Vagina (tissue), 2 donors: ENCODE results near the gene ARHGAP18. TPM values are rescaled to one million over a fixed set of nuclear protein-coding genes. Genes with fewer than 3 reads are reported as not detected.

ENCODE experiments used
- DNase-seq, 2 donors: peaks; one replicate each; pipeline ENCODE4 v3.0.0-alpha.2; 2017; ENCODE audit errors: extremely low spot score in 2 of 2
- H3K27ac ChIP-seq: fragments of 200-600 bp; sonication (generic); one replicate; pipeline ENCODE4 v1.5.1; 2019
- H3K27me3 ChIP-seq: fragments of 200-600 bp; sonication (generic); one replicate; pipeline ENCODE4 v1.5.1; 2019
- H3K36me3 ChIP-seq, 2 donors: fragments of 200-600 bp; sonication (generic); one replicate each; pipeline ENCODE4 v1.5.1; 2017 to 2019
- H3K4me1 ChIP-seq: fragments of 200-600 bp; sonication (generic); one replicate; pipeline ENCODE4 v1.5.1; 2019
- H3K4me3 ChIP-seq, 2 donors: fragments of 200-600 bp; sonication (generic); 1 replicate in 1 of 2; 2 replicates in 1 of 2; pipeline ENCODE4 v1.5.1; 2016 to 2019
- H3K9me3 ChIP-seq: fragments of 200-600 bp; sonication (generic); one replicate; pipeline ENCODE4 v1.5.1; 2019
- CTCF ChIP-seq, 3 experiments: fragments of 450-650 bp in 2 of 3; fragments of 200-600 bp in 1 of 3; sonication (generic) in 1 of 3; IDR thresholded peaks; one replicate each; pipeline ENCODE4 v1.5.1; 2017 to 2019; ENCODE audit warnings: antibody characterized with exemption in 3 of 3, mild to moderate bottlenecking in 2 of 3, moderate library complexity in 2 of 3
- POLR2A ChIP-seq, 2 donors: fragments of 450-650 bp; IDR thresholded peaks; one replicate each; pipeline ENCODE4 v1.6.1; 2017; ENCODE audit warnings: antibody characterized with exemption in 2 of 2, mild to moderate bottlenecking in 2 of 2, moderate library complexity in 2 of 2
- POLR2AphosphoS5 ChIP-seq, 2 donors: sonication (generic); formaldehyde crosslinking; IDR thresholded peaks; one replicate each; pipeline ENCODE4 v1.9.0; 2017; ENCODE audit warnings: antibody characterized with exemption in 2 of 2, mild to moderate bottlenecking in 2 of 2, low read depth in 1 of 2; ENCODE audit not compliant: insufficient read depth in 1 of 2
- intact Hi-C: fragments of 100-400 bp; cut with DNase I; formaldehyde crosslinking; loops from one replicate; pipeline ENCODE4 v1.15.1; 2023
- total RNA-seq: library from RNA; depleted of rRNA; stranded (reverse); fragments of >200 nt; gene quantifications from one replicate; pipeline ENCODE4 v1.2.3, GENCODE V29; 2016

The ARHGAP18 gene
- total RNA-seq, 1 donor from 2014 or later = 7.6 TPM

GRCh38 chr6:129662980-129663431 is 47.0 kb downstream of the ARHGAP18 start:
- Histone ChIP-seq H3K36me3 (no peaks in the 10 kb centered on the region), H3K27me3 (no peaks in the 10 kb centered on the region), H3K4me3 (no peak overlapping the region), H3K9me3 (no peaks in the 10 kb centered on the region), H3K27ac (no peak overlapping the region), H3K4me1 (peaks cover 12% of the 10 kb centered on the region)
- intact Hi-C loops = no loop called here
- TF ChIP-seq POLR2AphosphoS5 (IDR thresholded peaks at IDR 0.05; ENCODE audit: insufficient read depth in 1 of 2, low read depth in 1 of 2) (no peak), CTCF (IDR thresholded peaks at IDR 0.05) (no peak), POLR2A (IDR thresholded peaks at IDR 0.05) (no peak)
- no peak for DNase-seq

- no peak overlapping the region for H3K4me3 ChIP-seq
- no peaks in the 10 kb centered on the region for H3K36me3 ChIP-seq
- no peak overlapping the region for H3K27ac ChIP-seq
- intact Hi-C loops = no loop called here
- DNase-seq = no peak
- peaks cover 6% of the 10 kb centered on the region for H3K4me1 ChIP-seq
- TF ChIP-seq POLR2A (IDR thresholded peaks at IDR 0.05) (no peak), POLR2AphosphoS5 (IDR thresholded peaks at IDR 0.05; ENCODE audit: insufficient read depth in 1 of 2, low read depth in 1 of 2) (no peak), CTCF (IDR thresholded peaks at IDR 0.05) (no peak)
- no peaks in the 10 kb centered on the region for H3K27me3 ChIP-seq
- H3K9me3 ChIP-seq = no peaks in the 10 kb centered on the region
Observed at GRCh38 chr6:129662406-129662766, 47.6 kb downstream of the ARHGAP18 start.

- TF ChIP-seq POLR2A (IDR thresholded peaks at IDR 0.05) (no peak), POLR2AphosphoS5 (IDR thresholded peaks at IDR 0.05; ENCODE audit: insufficient read depth in 1 of 2, low read depth in 1 of 2) (no peak), CTCF (IDR thresholded peaks at IDR 0.05) (no peak)
- no peak overlapping the region for H3K27ac ChIP-seq
- peaks cover 5% of the 10 kb centered on the region for H3K4me1 ChIP-seq
Observed at GRCh38 chr6:129661536-129662405, 48.2 kb downstream of the ARHGAP18 start.

GRCh38 chr6:129660346-129660676 is 49.7 kb downstream of the ARHGAP18 start:
- intact Hi-C loops = no loop called here
- Histone ChIP-seq H3K4me1 (no peaks in the 10 kb centered on the region), H3K4me3 (peak overlapping the region; percentile 3), H3K36me3 (no peaks in the 10 kb centered on the region), H3K27ac (no peak overlapping the region), H3K27me3 (no peaks in the 10 kb centered on the region), H3K9me3 (no peaks in the 10 kb centered on the region)
- DNase-seq = no peak
- TF ChIP-seq POLR2AphosphoS5 (IDR thresholded peaks at IDR 0.05; ENCODE audit: insufficient read depth in 1 of 2, low read depth in 1 of 2) (no peak), CTCF (IDR thresholded peaks at IDR 0.05) (no peak), POLR2A (IDR thresholded peaks at IDR 0.05) (no peak)

More at GRCh38 chr6:129661536-129662405, 48.2 kb downstream of the ARHGAP18 start:
- H3K36me3 ChIP-seq = no peaks in the 10 kb centered on the region
- no peaks in the 10 kb centered on the region for H3K27me3 ChIP-seq
- no peak overlapping the region for H3K4me3 ChIP-seq
- intact Hi-C loops = no loop called here
- H3K9me3 ChIP-seq = no peaks in the 10 kb centered on the region
- no peak for DNase-seq
